ENCODE results near the gene POC5.

The POC5 gene

DNA sequence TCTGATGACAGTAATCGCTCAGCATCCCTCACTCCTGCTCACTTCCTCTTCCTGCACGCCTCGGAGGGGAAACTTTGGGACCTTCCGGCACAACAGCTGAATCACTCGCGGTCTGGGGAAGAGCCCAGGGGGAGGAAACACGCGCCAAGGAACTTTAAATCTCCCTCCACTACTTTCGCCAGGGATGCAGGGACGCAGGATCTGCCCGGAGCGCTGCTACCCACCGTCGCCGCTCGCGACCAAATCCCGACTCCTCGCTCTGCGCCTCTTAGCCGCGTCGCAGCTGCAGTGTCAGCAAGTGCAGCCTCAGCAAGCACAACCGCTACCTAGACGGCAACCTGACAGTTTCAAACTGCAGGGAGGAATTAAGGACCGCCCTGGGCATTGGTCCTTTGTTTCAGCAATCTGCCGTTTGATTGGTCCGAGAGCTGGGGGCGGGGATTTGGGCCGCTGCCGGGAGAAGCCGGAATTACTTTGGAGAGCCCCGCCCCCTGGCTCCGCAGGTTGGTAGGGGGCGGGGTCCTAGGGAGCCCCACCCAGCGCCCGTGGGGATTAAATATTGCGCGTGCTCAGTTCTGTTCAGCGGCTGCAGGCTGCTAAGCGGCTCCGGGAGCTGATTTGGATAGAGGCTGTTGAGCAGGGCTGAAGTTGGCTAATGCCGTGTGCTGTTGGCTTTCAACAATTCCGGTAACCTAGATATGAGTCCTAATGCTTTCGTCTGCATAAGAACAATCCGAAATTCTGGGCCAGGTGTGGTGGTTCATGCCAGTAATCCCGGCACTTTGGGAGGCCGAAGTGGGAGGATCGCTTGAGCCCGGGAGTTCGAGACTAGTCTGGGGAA lies at the start of gene POC5:
POC5 (minus strand) TSS at position 356 of the 841 bp plus-strand sequence. CDS start 4,500 bp downstream, outside the sequence.
- no peak for TF ChIP-seq CTCF (IDR thresholded peaks at IDR 0.05)

DNA sequence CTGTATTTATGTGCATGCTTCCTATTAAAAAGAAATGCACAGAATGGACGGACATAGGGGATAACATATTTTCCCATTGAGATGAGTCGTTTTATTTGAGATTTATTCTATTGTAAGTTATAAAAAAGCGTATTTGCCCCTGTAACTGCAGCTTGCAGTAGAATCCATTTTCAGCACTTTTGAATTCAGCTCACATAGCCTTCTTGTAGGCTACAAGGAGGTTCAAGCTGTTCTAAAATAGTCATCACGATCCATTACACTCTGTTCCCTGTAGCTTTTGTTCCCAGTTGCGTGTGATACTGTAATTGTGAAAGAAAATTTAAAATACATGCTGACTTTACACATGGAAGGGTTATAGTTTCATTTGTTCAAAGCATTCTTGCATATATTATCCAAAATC lies 40.9 kb upstream of the POC5 start:
- TF ChIP-seq CTCF (IDR thresholded peaks at IDR 0.05) = no peak

DNA sequence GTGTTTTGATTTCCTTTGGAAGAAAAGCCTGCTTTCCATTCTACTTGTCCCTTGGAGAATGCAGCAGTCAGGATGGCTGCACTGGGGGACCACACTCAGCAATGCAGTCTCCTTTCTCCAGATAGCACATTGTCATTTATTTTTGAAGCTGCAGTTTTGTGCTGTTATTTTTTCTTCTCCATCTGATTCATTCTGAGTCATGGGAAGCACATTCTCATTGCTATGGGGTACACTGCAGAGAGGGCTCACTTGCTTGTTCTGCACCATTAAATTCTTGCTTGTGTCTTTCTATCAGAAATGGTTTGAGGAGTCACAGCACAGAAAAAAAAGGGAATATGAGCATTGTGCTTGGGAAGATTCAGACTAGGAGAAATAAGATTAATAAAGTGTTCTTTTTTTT lies 39.7 kb upstream of the POC5 start:
- no peak for TF ChIP-seq CTCF (IDR thresholded peaks at IDR 0.05)

DNA sequence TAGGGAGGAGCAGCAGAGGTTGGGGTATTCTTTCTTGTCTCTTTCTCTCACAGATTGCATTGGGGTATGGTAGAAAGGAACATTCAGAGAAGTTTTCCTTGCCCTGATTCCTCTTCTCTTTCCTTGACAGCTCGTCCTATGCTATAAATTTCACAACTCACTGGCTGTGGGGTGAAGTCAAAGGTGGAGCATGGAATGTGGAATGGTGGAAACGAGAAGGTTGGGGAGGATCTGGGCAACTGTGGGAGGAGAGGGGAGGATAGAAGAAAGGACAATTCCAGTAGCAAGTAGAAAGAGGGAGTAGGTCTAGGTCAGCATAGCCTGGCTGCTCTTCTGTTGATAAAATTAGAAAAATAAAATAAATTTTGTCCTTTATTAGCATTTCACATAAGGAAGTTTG lies 39.0 kb upstream of the POC5 start:
- TF ChIP-seq CTCF (IDR thresholded peaks at IDR 0.05) = no peak

- TF ChIP-seq CTCF (IDR thresholded peaks at IDR 0.05) = no peak
Observed at GRCh38 chr5:75753182-75753581, 35.9 kb upstream of the POC5 start.

DNA sequence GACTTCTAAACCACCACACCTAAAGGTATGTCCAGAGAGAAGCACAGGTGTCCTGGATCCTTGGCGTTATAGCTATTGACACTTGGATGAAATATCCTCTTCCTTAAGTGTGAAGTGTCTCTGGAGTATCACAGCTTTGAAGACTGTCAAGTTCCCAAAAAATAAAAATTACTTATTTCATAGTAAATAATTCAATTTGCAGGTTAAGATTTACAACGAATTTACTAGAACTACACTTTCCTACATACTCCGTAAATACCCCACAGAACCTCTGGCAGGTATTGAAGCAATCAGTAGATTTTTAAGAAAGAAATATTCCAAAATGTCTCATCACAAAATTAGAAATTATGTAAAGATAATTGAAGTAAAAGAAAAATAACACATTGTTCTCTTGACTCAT lies 27.1 kb upstream of the POC5 start:
- no peak for TF ChIP-seq CTCF (IDR thresholded peaks at IDR 0.05)

GRCh38 chr5:75736273-75736672 lies 19.0 kb upstream of the POC5 start:
- no peak for TF ChIP-seq CTCF (IDR thresholded peaks at IDR 0.05)

Data from LNCAP (cell line).